ENCODE data around the gene MARVELD2. TPM values are rescaled to one million over a fixed set of nuclear protein-coding genes. Genes with fewer than 3 reads are reported as not detected.
"Not testable (repeated sequence)": the region's sequence is repeated elsewhere in the genome, so short reads cannot be mapped to it uniquely, and the experiment has no call there.

The MARVELD2 gene
- 0.45 TPM for polyA plus RNA-seq (2013, experiment 1 of 2; ENCODE audit: insufficient read length)
- 0.47 TPM for polyA plus RNA-seq (2013, experiment 2 of 2; ENCODE audit: insufficient read length)

- peak; percentile 27 for DNase-seq
These were observed at the start of gene MARVELD2 for GRCh38 chr5:69414885-69415583. Gene MARVELD2, plus strand, starts transcription at chr5:69415116. Its CDS starts 4,270 bp downstream, at chr5:69419386.

GRCh38 chr5:69367697-69368279, 47.1 kb upstream of the MARVELD2 start:
- no peak for DNase-seq

GRCh38 chr5:69368458-69369339, 46.2 kb upstream of the MARVELD2 start:
- DNase-seq, result no peak

- DNase-seq, result peak; percentile 91
These were observed 45.4 kb upstream of the MARVELD2 start, which contains the start of the genes AK6, RAD17 and TAF9 for GRCh38 chr5:69369340-69370121. Gene AK6, minus strand, starts transcription at chr5:69369520. Its CDS starts 30 bp downstream, at chr5:69369490. Gene RAD17, plus strand, starts transcription at chr5:69369818. Its CDS starts 2,391 bp downstream, at chr5:69372209. Gene TAF9, minus strand, starts transcription at chr5:69369520. Its CDS starts 3,783 bp downstream, at chr5:69365737.

- not testable (repeated sequence) for DNase-seq
These were observed 44.6 kb upstream of the MARVELD2 start for GRCh38 chr5:69370335-69370734.

GRCh38 chr5:69372394-69372793, 42.5 kb upstream of the MARVELD2 start:
- no peak for DNase-seq

GRCh38 chr5:69374911-69375446, 39.9 kb upstream of the MARVELD2 start:
- DNase-seq, result no peak

- no peak for DNase-seq
These were observed 36.5 kb upstream of the MARVELD2 start for GRCh38 chr5:69378376-69378775.

- DNase-seq, result no peak
These were observed 10.1 kb upstream of the MARVELD2 start for GRCh38 chr5:69404659-69405330.

- no peak for DNase-seq
These were observed 655 bp downstream of the MARVELD2 start for GRCh38 chr5:69415584-69415958.

- DNase-seq, result no peak
These were observed 1.3 kb downstream of the MARVELD2 start for GRCh38 chr5:69416180-69416579.

- DNase-seq, result no peak
These were observed 1.8 kb downstream of the MARVELD2 start for GRCh38 chr5:69416699-69417098.

GRCh38 chr5:69418554-69418953, 3.6 kb downstream of the MARVELD2 start:
- no peak for DNase-seq

- DNase-seq, result no peak
These were observed 16.7 kb downstream of the MARVELD2 start for GRCh38 chr5:69431424-69432303.

GRCh38 chr5:69432412-69433206, 17.7 kb downstream of the MARVELD2 start:
- no peak for DNase-seq

GRCh38 chr5:69435276-69435884, 20.5 kb downstream of the MARVELD2 start:
- peak; percentile 12 for DNase-seq

GRCh38 chr5:69444127-69444754, 29.3 kb downstream of the MARVELD2 start:
- no peak for DNase-seq

GRCh38 chr5:69449511-69449910, 34.6 kb downstream of the MARVELD2 start:
- no peak for DNase-seq

Measured in fibroblast of skin of scalp (primary cell).